ENCODE data around the gene TMEM40.
"Not testable (repeated sequence)": the region's sequence is repeated elsewhere in the genome, so short reads cannot be mapped to it uniquely, and the experiment has no call there.

TMEM40 gene

GRCh38 chr3:12727937-12728336 is 31.1 kb downstream of the TMEM40 start:
- no peak for DNase-seq
- no peak for TF ChIP-seq GATA1 (IDR thresholded peaks at IDR 0.05; ENCODE audit: low read depth, low read length)
- no peak for TF ChIP-seq POLR2A (IDR thresholded peaks at IDR 0.05; ENCODE audit: low read length)

GRCh38 chr3:12727481-12727880 is 31.6 kb downstream of the TMEM40 start:
- TF ChIP-seq POLR2A (IDR thresholded peaks at IDR 0.05; ENCODE audit: low read length) (no peak), GATA1 (IDR thresholded peaks at IDR 0.05; ENCODE audit: low read depth, low read length) (no peak)
- DNase-seq, result no peak

GRCh38 chr3:12725436-12725835 is 33.6 kb downstream of the TMEM40 start:
- TF ChIP-seq POLR2A (IDR thresholded peaks at IDR 0.05; ENCODE audit: low read length) (no peak), GATA1 (IDR thresholded peaks at IDR 0.05; ENCODE audit: low read depth, low read length) (no peak)
- DNase-seq, result no peak

- TF ChIP-seq POLR2A (IDR thresholded peaks at IDR 0.05; ENCODE audit: low read length) (no peak), GATA1 (IDR thresholded peaks at IDR 0.05; ENCODE audit: low read depth, low read length) (no peak)
- DNase-seq, result no peak
These were observed 34.3 kb downstream of the TMEM40 start for GRCh38 chr3:12724794-12725193.

GRCh38 chr3:12723362-12723761 is 35.7 kb downstream of the TMEM40 start:
- not testable (repeated sequence) for DNase-seq

- TF ChIP-seq POLR2A (IDR thresholded peaks at IDR 0.05; ENCODE audit: low read length) (no peak), GATA1 (IDR thresholded peaks at IDR 0.05; ENCODE audit: low read depth, low read length) (no peak)
- no peak for DNase-seq
These were observed 36.8 kb downstream of the TMEM40 start for GRCh38 chr3:12722226-12722625.

GRCh38 chr3:12719984-12720898 is 38.8 kb downstream of the TMEM40 start:
- peak; percentile 84 to 89 for DNase-seq
- TF ChIP-seq GATA1 (IDR thresholded peaks at IDR 0.05; ENCODE audit: low read depth, low read length) (no peak), POLR2A (IDR thresholded peaks at IDR 0.05; ENCODE audit: low read length) (no peak)

- TF ChIP-seq GATA1 (IDR thresholded peaks at IDR 0.05; ENCODE audit: low read depth, low read length) (no peak), POLR2A (IDR thresholded peaks at IDR 0.05; ENCODE audit: low read length) (no peak)
- no peak for DNase-seq
These were observed 39.5 kb downstream of the TMEM40 start for GRCh38 chr3:12719541-12719940.

- no peak for TF ChIP-seq POLR2A (IDR thresholded peaks at IDR 0.05; ENCODE audit: low read length)
- no peak for TF ChIP-seq GATA1 (IDR thresholded peaks at IDR 0.05; ENCODE audit: low read depth, low read length)
These were observed 42.4 kb downstream of the TMEM40 start for GRCh38 chr3:12716605-12717151.

GRCh38 chr3:12714278-12714677 is 44.8 kb downstream of the TMEM40 start:
- no peak for TF ChIP-seq POLR2A (IDR thresholded peaks at IDR 0.05; ENCODE audit: low read length)
- no peak for TF ChIP-seq GATA1 (IDR thresholded peaks at IDR 0.05; ENCODE audit: low read depth, low read length)
- DNase-seq, result no peak

More at GRCh38 chr3:12716605-12717151, 42.4 kb downstream of the TMEM40 start:
- DNase-seq, result peak; percentile 38 to 60

- DNase-seq, result no peak
- TF ChIP-seq POLR2A (IDR thresholded peaks at IDR 0.05; ENCODE audit: low read length), result no peak
- no peak for TF ChIP-seq GATA1 (IDR thresholded peaks at IDR 0.05; ENCODE audit: low read depth, low read length)
These were observed 49.0 kb downstream of the TMEM40 start for GRCh38 chr3:12710062-12710461.

- TF ChIP-seq GATA1 (IDR thresholded peaks at IDR 0.05; ENCODE audit: low read depth, low read length), result no peak
- TF ChIP-seq POLR2A (IDR thresholded peaks at IDR 0.05; ENCODE audit: low read length), result no peak
These were observed 49.7 kb downstream of the TMEM40 start for GRCh38 chr3:12709334-12709733.

GRCh38 chr3:12708584-12709192 is 50.4 kb downstream of the TMEM40 start:
- DNase-seq, result no peak
- TF ChIP-seq GATA1 (IDR thresholded peaks at IDR 0.05; ENCODE audit: low read depth, low read length) (no peak), POLR2A (IDR thresholded peaks at IDR 0.05; ENCODE audit: low read length) (no peak)

More at GRCh38 chr3:12709334-12709733, 49.7 kb downstream of the TMEM40 start:
- DNase-seq, result no peak

- TF ChIP-seq GATA1 (IDR thresholded peaks at IDR 0.05; ENCODE audit: low read depth, low read length) (no peak), POLR2A (IDR thresholded peaks at IDR 0.05; ENCODE audit: low read length) (no peak)
- no peak for DNase-seq
These were observed 51.6 kb downstream of the TMEM40 start for GRCh38 chr3:12707449-12707848.

Data from erythroblast (primary cell).